SK-MEL-5 (cell line): ENCODE results near the gene LRR1. TPM values are rescaled to one million over a fixed set of nuclear protein-coding genes. Genes with fewer than 3 reads are reported as not detected.
"Not testable (repeated sequence)": the region's sequence is repeated elsewhere in the genome, so short reads cannot be mapped to it uniquely, and the experiment has no call there.

Experiments
- DNase-seq: peaks from one replicate; pipeline ENCODE4 v3.0.0-alpha.2; 2016; ENCODE audit warnings: low read depth, low spot score
- in situ Hi-C: cut with HindIII; loops from 2 replicates; pipeline ENCODE4 v1.10.0; 2016; ENCODE audit warnings: low sequenced_read_pairs, high pct_unique_total_duplicates, low pct_unique_long_range_greater_than_20kb
- small RNA-seq, 2 experiments: library from RNA; depleted of rRNA; stranded (forward); fragments of <200 nt; gene quantifications; one replicate each; pipeline ENCODE3, GENCODE V24; 2014
- total RNA-seq: library from RNA; depleted of rRNA; stranded (reverse); fragments of >200 nt; shearing (Covaris generic); gene quantifications from 2 replicates; pipeline ENCODE4 v1.2.3, GENCODE V29; 2014; rRNA removed

The LRR1 gene
- total RNA-seq, 1 experiment from 2014 or later = 21.3 TPM

DNA sequence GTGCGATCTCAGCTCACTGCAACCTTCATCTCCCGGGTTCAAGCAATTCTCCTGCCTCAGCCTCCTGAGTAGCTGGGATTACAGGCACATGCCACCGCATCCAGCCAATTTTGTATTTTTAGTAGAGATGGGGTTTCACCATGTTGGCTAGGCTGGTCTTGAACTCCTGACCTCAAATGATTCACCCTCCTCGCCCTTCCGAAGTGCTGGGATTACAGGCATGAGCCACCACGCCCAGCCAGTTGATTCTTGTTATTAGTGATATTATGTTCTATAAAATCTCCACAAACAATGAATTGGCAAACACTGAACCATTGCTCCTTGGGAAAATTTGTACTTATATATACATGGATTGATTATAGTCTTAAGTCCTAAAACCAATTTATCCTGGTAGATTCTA lies 58.8 kb downstream of the LRR1 start:
- DNase-seq = not testable (repeated sequence)
- in situ Hi-C loops = loop anchor here (10.0 kb wide), 1 partner anchor 97 kb away; no protein-coding TSS in a partner anchor

DNA sequence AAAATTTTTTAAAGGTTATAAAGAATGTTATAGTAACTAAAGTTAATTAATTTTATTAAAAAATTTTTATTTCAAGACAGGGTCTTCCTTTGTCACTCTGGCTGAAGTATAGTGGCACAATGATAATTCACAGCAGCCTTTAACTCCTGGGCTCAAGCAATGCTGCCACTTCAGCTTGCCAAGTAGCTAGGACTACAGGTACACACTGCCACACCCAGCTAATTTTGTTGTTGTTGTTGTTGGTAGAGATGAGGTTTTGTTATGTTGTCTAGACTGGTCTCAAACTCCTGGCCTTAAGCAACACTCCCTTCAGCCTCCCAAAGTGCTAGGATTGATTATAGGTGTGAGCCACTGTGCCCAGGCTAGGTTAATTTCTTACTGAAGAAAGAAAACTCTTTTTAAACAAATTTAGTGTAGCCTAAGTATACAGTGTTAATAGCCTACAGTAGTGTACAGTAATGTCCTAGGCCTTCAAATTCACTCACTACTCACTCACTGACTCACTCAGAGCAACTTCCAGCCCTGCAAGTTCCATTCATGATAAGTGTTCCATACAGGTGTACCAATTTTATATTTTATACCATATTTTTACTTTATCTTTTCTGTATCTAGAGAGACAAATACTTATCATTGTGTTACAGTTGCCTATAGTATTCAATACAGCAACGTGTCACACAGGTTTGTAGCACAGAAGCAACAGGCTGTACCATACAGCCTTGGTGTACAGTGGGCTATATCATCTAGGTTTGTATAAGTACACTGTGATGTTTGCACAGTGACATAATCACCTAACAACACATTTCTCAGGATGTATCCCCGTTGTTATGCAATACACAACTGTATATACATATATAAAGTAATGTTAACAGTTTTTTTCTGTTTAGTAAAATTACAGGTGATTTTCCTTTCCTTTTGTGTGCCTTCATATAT lies 61.1 kb downstream of the LRR1 start:
- no peak for DNase-seq
- in situ Hi-C loops = loop anchor here (10.0 kb wide), 1 partner anchor 95 kb away; no protein-coding TSS in a partner anchor

Small RNAs within 50 kb of the gene (small RNA-seq; reads per million reads assigned to genes)
- gene AL139099.3 = 0 reads per million in 2 experiments
- 0 reads per million in 2 experiments for gene AL139099.4
- 0 reads per million in 2 experiments for gene RF00019
- gene RNA5SP384 = 0 reads per million in 2 experiments

Other genes with a start within 250 kb of the LRR1 start
- gene RPS29, start 12.6 kb upstream of the LRR1 start, total RNA-seq = 1,995 and 2,116 TPM in 2 replicates
- gene RPL36AL, start 21.7 kb downstream of the LRR1 start, total RNA-seq = 302 and 321 TPM in 2 replicates
- gene MGAT2, start 21.9 kb downstream of the LRR1 start, total RNA-seq = 33.9 and 39.0 TPM in 2 replicates
- 13.2 and 14.3 TPM in 2 replicates for gene DNAAF2, start 36.3 kb downstream of the LRR1 start, total RNA-seq
- gene POLE2, start 89.3 kb downstream of the LRR1 start, total RNA-seq = 15.6 and 16.3 TPM in 2 replicates
- gene KLHDC1, start 94.2 kb downstream of the LRR1 start, total RNA-seq = 1.4 and 2.2 TPM in 2 replicates
- gene KLHDC2, start 169.2 kb downstream of the LRR1 start, total RNA-seq = 59.6 and 65.8 TPM in 2 replicates